ENCODE data around the gene PCDHB7. TPM values are rescaled to one million over a fixed set of nuclear protein-coding genes. Genes with fewer than 3 reads are reported as not detected.

PCDHB7 gene
- total and polyA plus RNA-seq, 2 of the 4 experiments (the other 2 are of a cell fraction), result 0.18 to 0.38 TPM

GRCh38 chr5:141155540-141156374 is 16.7 kb upstream of the PCDHB7 start:
- Histone ChIP-seq H3K27ac (ENCODE audit: insufficient read depth, low read length) (no peak overlapping the region), H2BK20ac (ENCODE audit: low read depth, low read length) (no peak overlapping the region), H3K9me1 (ENCODE audit: insufficient read depth, low read length) (no peaks in the 10 kb centered on the region), H2AK9ac (replicated peaks; ENCODE audit: low read depth, low read length, poor library complexity) (no peak overlapping the region), H3K4me3 (ENCODE audit: insufficient read depth, low read depth, low read length) (no peak overlapping the region), H2BK5ac (ENCODE audit: low read depth, low read length, poor library complexity, severe bottlenecking) (no peak overlapping the region), H3K9me3 (ENCODE audit: control insufficient read depth, insufficient read depth, low read length) (peaks cover 15% of the 10 kb centered on the region; the same call in 1 of the 2 replicates), H3K27me3 (ENCODE audit: control insufficient read depth, insufficient read depth, low read length) (no peaks in the 10 kb centered on the region), H4K20me1 (ENCODE audit: insufficient read depth, low read length) (no peaks in the 10 kb centered on the region), H3K9ac (ENCODE audit: low read depth, low read length) (no peak overlapping the region), H3K4ac (ENCODE audit: low read depth, low read length) (no peak overlapping the region), H2BK15ac (ENCODE audit: low read depth, low read length) (no peak overlapping the region), H3K23ac (ENCODE audit: low read depth, low read length) (no peak overlapping the region), H2AK5ac (ENCODE audit: low read depth, low read length) (no peak overlapping the region), H2AFZ (replicated peaks; ENCODE audit: low read length, poor library complexity) (no peak overlapping the region), H2BK120ac (ENCODE audit: low read depth, low read length) (no peak overlapping the region), H3K4me1 (ENCODE audit: control insufficient read depth, insufficient read depth, low read length) (no peaks in the 10 kb centered on the region), H4K8ac (ENCODE audit: low read depth in 2 of 2, low read length in 2 of 2) (no peak overlapping the region), H4K5ac (ENCODE audit: low read depth, low read length) (no peak overlapping the region), H3K14ac (replicated peaks; ENCODE audit: low read depth, low read length) (no peak overlapping the region), H3K36me3 (ENCODE audit: control insufficient read depth, insufficient read depth, low read length) (no peaks in the 10 kb centered on the region), H4K91ac (ENCODE audit: insufficient read depth, low read depth, low read length) (no peak overlapping the region), H3K79me1 (ENCODE audit: low read depth in 1 of 2, low read length in 2 of 2) (no peaks in the 10 kb centered on the region), H3K4me2 (ENCODE audit: low read depth, low read length) (no peak overlapping the region), H3K18ac (ENCODE audit: low read depth, low read length) (no peak overlapping the region), H3K56ac (ENCODE audit: extremely low read depth, insufficient read depth, low read length) (no peak overlapping the region)
- no peak for ATAC-seq (ENCODE audit: low read depth)
- in situ Hi-C loops (cut with MboI; ENCODE audit: low sequenced_read_pairs) (no loop called here), dilution Hi-C loops (cut with HindIII; ENCODE audit: low sequenced_read_pairs, unreplicated experiment) (no loop called here), intact Hi-C loops (cut with micrococcal nuclease) (no loop called here)
- no peak for DNase-seq
- BruUV-seq (replicated peaks), result no TSS peak
- ChIA-PET POLR2A (ENCODE audit: unreplicated experiment) (no interaction called here), CTCF (no interaction called here)
- WGBS, 2 experiments (ENCODE audit: extremely low coverage in 2 of 2, insufficient read length in 1 of 2), result 10% methylated on average over 4 of the region's 21 CpGs; no CpG with 5 or more reads in 1 of the 2 experiments
- TF ChIP-seq RAD21 (IDR thresholded peaks at IDR 0.05; ENCODE audit: low read length) (no peak), CHD1 (IDR thresholded peaks at IDR 0.05; ENCODE audit: low read depth, low read length) (no peak), MAZ (IDR thresholded peaks at IDR 0.05; ENCODE audit: borderline replicate concordance, low read depth, low read length) (no peak), CTCF (conservative IDR thresholded peaks at IDR 0.05; ENCODE audit: low read depth, low read length) (no peak), RCOR1 (IDR thresholded peaks at IDR 0.05; ENCODE audit: insufficient replicate concordance, low read length) (no peak), POLR2A (IDR thresholded peaks at IDR 0.05; ENCODE audit: low read depth, low read length) (no peak), MXI1 (IDR thresholded peaks at IDR 0.05; ENCODE audit: borderline replicate concordance, low read depth, low read length) (no peak), NFE2L2 (IDR thresholded peaks at IDR 0.05; ENCODE audit: low read depth, low read length) (no peak), RFX5 (IDR thresholded peaks at IDR 0.05; ENCODE audit: low read depth, low read length) (no peak)
- TF ChIP-seq, protein P1, sequence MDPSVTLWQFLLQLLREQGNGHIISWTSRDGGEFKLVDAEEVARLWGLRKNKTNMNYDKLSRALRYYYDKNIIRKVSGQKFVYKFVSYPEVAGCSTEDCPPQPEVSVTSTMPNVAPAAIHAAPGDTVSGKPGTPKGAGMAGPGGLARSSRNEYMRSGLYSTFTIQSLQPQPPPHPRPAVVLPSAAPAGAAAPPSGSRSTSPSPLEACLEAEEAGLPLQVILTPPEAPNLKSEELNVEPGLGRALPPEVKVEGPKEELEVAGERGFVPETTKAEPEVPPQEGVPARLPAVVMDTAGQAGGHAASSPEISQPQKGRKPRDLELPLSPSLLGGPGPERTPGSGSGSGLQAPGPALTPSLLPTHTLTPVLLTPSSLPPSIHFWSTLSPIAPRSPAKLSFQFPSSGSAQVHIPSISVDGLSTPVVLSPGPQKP (IDR thresholded peaks at IDR 0.05; ENCODE audit: borderline replicate concordance, low read depth, low read length), result no peak

Measured in IMR-90 (cell line).